H1 (cell line): ENCODE results near the gene CMKLR1. TPM values are rescaled to one million over a fixed set of nuclear protein-coding genes. Genes with fewer than 3 reads are reported as not detected.
A peak's percentile ranks its signal among the peaks of the same experiment; 100 is the strongest.

Experiments used
- CTCF ChIA-PET: fragments of 300-600 bp; sonication (Branson Sonifier 250); formaldehyde crosslinking; loops from one replicate; lab custom pipeline; 2021; ENCODE audit not compliant: partially characterized antibody; lab: Charles Lee
- POLR2A ChIA-PET: fragments of 300-600 bp; sonication (Branson Sonifier 250); formaldehyde crosslinking; loops from one replicate; lab custom pipeline; 2021; ENCODE audit warnings: inconsistent platforms; ENCODE audit not compliant: partially characterized antibody; lab: Charles Lee
- DNase-seq, 2 experiments: peaks; one replicate each; pipeline versions ENCODE4 v3.0.0 to v3.0.0-alpha.2; 2010 to 2022; ENCODE audit warnings: low spot score in 2 of 2, low read depth in 1 of 2, mixed read lengths in 1 of 2
- FAIRE-seq: peaks from 2 replicates; lab custom pipeline; 2011; peaks lifted over from hg19 to GRCh38; lab: Jason Lieb, UNC
- H2AFZ ChIP-seq: 2 replicates; pipeline ENCODE4 v1.8.1; 2012; ENCODE audit warnings: low read length, inconsistent platforms
- H2AK5ac ChIP-seq: 2 replicates; pipeline ENCODE4 v1.6.1; 2013; ENCODE audit warnings: low read depth, low read length
- H2BK120ac ChIP-seq: replicated peaks from 2 replicates; pipeline ENCODE3; 2013; ENCODE audit warnings: low read depth, low read length, inconsistent platforms
- H2BK12ac ChIP-seq: 2 replicates; pipeline ENCODE4 v1.6.1; 2013; ENCODE audit warnings: low read depth, low read length
- H2BK15ac ChIP-seq: 2 replicates; pipeline ENCODE4 v1.6.1; 2013; ENCODE audit warnings: low read length
- H2BK20ac ChIP-seq: 2 replicates; pipeline ENCODE4 v1.6.1; 2013; ENCODE audit warnings: low read length
- H2BK5ac ChIP-seq: 2 replicates; pipeline ENCODE4 v1.6.1; 2013; ENCODE audit warnings: low read depth, low read length
- H3K14ac ChIP-seq: 2 replicates; pipeline ENCODE4 v1.6.1; 2013; ENCODE audit warnings: inconsistent platforms; ENCODE audit not compliant: insufficient read length
- H3K18ac ChIP-seq: 2 replicates; pipeline ENCODE4 v1.6.1; 2013; ENCODE audit warnings: low read length; ENCODE audit errors: extremely low read depth
- H3K23ac ChIP-seq: 2 replicates; pipeline ENCODE4 v1.6.1; 2013; ENCODE audit warnings: inconsistent platforms; ENCODE audit not compliant: insufficient read length
- H3K23me2 ChIP-seq: 2 replicates; pipeline ENCODE4 v1.6.1; 2013; ENCODE audit warnings: low read depth, low read length
- H3K27ac ChIP-seq: 2 replicates; pipeline ENCODE4 v1.6.1; 2011; ENCODE audit warnings: low read depth, low read length, inconsistent platforms
- H3K27me3 ChIP-seq, 4 experiments: replicated peaks in 1 of 4; 1 replicate in 1 of 4; 2 replicates in 3 of 4; pipeline versions ENCODE4 v1.6.1 to v1.8.1; 2011 to 2013; ENCODE audit warnings: low read length in 3 of 4, mild to moderate bottlenecking in 3 of 4, inconsistent platforms in 2 of 4, mixed read lengths in 2 of 4, moderate library complexity in 1 of 4; ENCODE audit not compliant: control insufficient read depth in 3 of 4, insufficient read depth in 3 of 4; ENCODE audit errors: extremely low read depth in 1 of 4
- H3K36me3 ChIP-seq, 4 experiments: 2 replicates each; pipeline versions ENCODE4 v1.6.1 to v1.8.1; 2011 to 2013; ENCODE audit warnings: mild to moderate bottlenecking in 4 of 4, low read length in 3 of 4, moderate library complexity in 2 of 4, control low read depth in 1 of 4, inconsistent platforms in 1 of 4; ENCODE audit not compliant: insufficient read depth in 4 of 4, control insufficient read depth in 2 of 4
- H3K4ac ChIP-seq: replicated peaks from 2 replicates; pipeline ENCODE3; 2013; ENCODE audit warnings: low read length, low read depth, mixed read lengths, inconsistent platforms; ENCODE audit not compliant: insufficient read length
- H3K4me1 ChIP-seq, 4 experiments: replicated peaks in 1 of 4; 1 replicate in 1 of 4; 2 replicates in 3 of 4; pipeline versions ENCODE4 v1.6.1 to v1.8.1; 2011 to 2013; ENCODE audit warnings: low read length in 3 of 4, inconsistent platforms in 2 of 4, mixed read lengths in 1 of 4; ENCODE audit not compliant: insufficient read depth in 4 of 4, control insufficient read depth in 3 of 4
- H3K4me2 ChIP-seq, 2 experiments: 2 replicates each; pipeline versions ENCODE4 v1.6.1 to v1.8.1; 2011 to 2013; ENCODE audit warnings: low read depth in 2 of 2, low read length in 2 of 2, control low read depth in 1 of 2, inconsistent platforms in 1 of 2, mild to moderate bottlenecking in 1 of 2; ENCODE audit not compliant: insufficient read depth in 1 of 2
- H3K4me3 ChIP-seq, 4 experiments: fragments of 200-600, 300-600 bp in 1 of 4; sonication (generic), shearing (Covaris generic), sonication (Bioruptor Twin) in 1 of 4; 2 replicates each; pipeline versions ENCODE4 v1.5.1 to v1.8.1; 2011 to 2016; ENCODE audit warnings: low read length in 4 of 4, low read depth in 3 of 4, control low read depth in 2 of 4, inconsistent platforms in 2 of 4, mild to moderate bottlenecking in 2 of 4, mixed read lengths in 1 of 4, moderate library complexity in 1 of 4; ENCODE audit not compliant: insufficient read depth in 2 of 4; ENCODE audit errors: extremely low read depth in 1 of 4
- H3K56ac ChIP-seq: replicated peaks from 2 replicates; pipeline ENCODE3; 2013; ENCODE audit warnings: low read depth, mild to moderate bottlenecking, mixed read lengths, low read length, inconsistent platforms; ENCODE audit not compliant: insufficient read length
- H3K79me1 ChIP-seq: 2 replicates; pipeline ENCODE4 v1.6.1; 2013; ENCODE audit warnings: low read depth, low read length, control low read depth
- H3K79me2 ChIP-seq, 2 experiments: 2 replicates each; pipeline versions ENCODE4 v1.6.1 to v1.8.1; 2012 to 2013; ENCODE audit warnings: low read length in 2 of 2, mild to moderate bottlenecking in 2 of 2, inconsistent platforms in 1 of 2; ENCODE audit not compliant: insufficient read depth in 2 of 2, control insufficient read depth in 1 of 2
- H3K9ac ChIP-seq, 4 experiments: replicated peaks in 1 of 4; 1 replicate in 1 of 4; 2 replicates in 3 of 4; pipeline versions ENCODE4 v1.6.1 to v1.8.1; 2011 to 2013; ENCODE audit warnings: low read depth in 3 of 4, low read length in 3 of 4, control low read depth in 2 of 4, mild to moderate bottlenecking in 2 of 4, moderate library complexity in 2 of 4, inconsistent platforms in 1 of 4; ENCODE audit errors: extremely low read depth in 1 of 4
- H3K9me3 ChIP-seq, 2 experiments: 2 replicates each; pipeline versions ENCODE4 v1.6.1 to v1.8.1; 2012 to 2013; ENCODE audit warnings: mild to moderate bottlenecking in 2 of 2, moderate library complexity in 2 of 2, control low read depth in 1 of 2, inconsistent platforms in 1 of 2, low read depth in 1 of 2, low read length in 1 of 2, mixed read lengths in 1 of 2; ENCODE audit not compliant: insufficient read depth in 2 of 2
- H4K20me1 ChIP-seq, 2 experiments: replicated peaks in 1 of 2; 2 replicates each; pipeline versions ENCODE3 to v1.8.1; 2011 to 2013; ENCODE audit warnings: inconsistent platforms in 2 of 2, low read length in 2 of 2, mild to moderate bottlenecking in 1 of 2; ENCODE audit not compliant: insufficient read depth in 2 of 2, control insufficient read depth in 1 of 2
- H4K5ac ChIP-seq: 2 replicates; pipeline ENCODE4 v1.6.1; 2013; ENCODE audit warnings: low read length, low read depth, mixed read lengths, inconsistent platforms; ENCODE audit not compliant: insufficient read length
- H4K8ac ChIP-seq: 2 replicates; pipeline ENCODE4 v1.8.0; 2013; ENCODE audit warnings: mild to moderate bottlenecking, moderate library complexity, low read length, inconsistent platforms; ENCODE audit not compliant: insufficient read depth; ENCODE audit errors: extremely low read depth
- H4K91ac ChIP-seq: replicated peaks from 2 replicates; pipeline ENCODE3; 2013; ENCODE audit warnings: low read length, mixed read lengths, inconsistent platforms; ENCODE audit not compliant: insufficient read length
- CHD2 ChIP-seq: IDR thresholded peaks from 2 replicates; pipeline ENCODE4 v1.6.1; 2012; ENCODE audit warnings: low read length, improper control_type of control experiment
- EP300 ChIP-seq, 2 experiments: IDR thresholded peaks; 1 replicate in 1 of 2; 2 replicates in 1 of 2; pipeline ENCODE4 v1.6.1; 2011 to 2012; ENCODE audit warnings: low read depth in 2 of 2, low read length in 2 of 2, mild to moderate bottlenecking in 2 of 2, borderline replicate concordance in 1 of 2, inconsistent platforms in 1 of 2, moderate library complexity in 1 of 2
- EZH2 ChIP-seq: fragments of 200-600 bp; sonication (generic); IDR thresholded peaks from 2 replicates; pipeline ENCODE4 v1.7.1; 2012; ENCODE audit warnings: low read depth, mild to moderate bottlenecking, moderate library complexity, low read length, inconsistent platforms; ENCODE audit not compliant: severe bottlenecking
- JUN ChIP-seq: IDR thresholded peaks from 2 replicates; pipeline ENCODE4 v1.6.1; 2011; ENCODE audit warnings: low read depth, mild to moderate bottlenecking, improper control_type of control experiment, low read length
- KDM5A ChIP-seq: fragments of 200-600 bp; IDR thresholded peaks from 2 replicates; pipeline ENCODE4 v1.7.1; 2012; ENCODE audit warnings: mild to moderate bottlenecking, low read length, inconsistent platforms, mixed read lengths
- POU5F1 ChIP-seq: IDR thresholded peaks from 2 replicates; pipeline ENCODE4 v1.6.1; 2011; ENCODE audit warnings: low read depth, mild to moderate bottlenecking, low read length, moderate library complexity
- TCF12 ChIP-seq: IDR thresholded peaks from 2 replicates; pipeline ENCODE4 v1.6.1; 2011; ENCODE audit warnings: low read depth, mild to moderate bottlenecking, low read length
- TEAD4 ChIP-seq: IDR thresholded peaks from 2 replicates; pipeline ENCODE4 v1.6.1; 2012; ENCODE audit warnings: low read depth, low read length, inconsistent platforms, mixed read lengths
- WGBS, 2 experiments: shearing (Covaris generic) in 1 of 2; methylation state at CpG; one replicate each; pipeline versions ENCODE4 v1.1.6 to v1.1.7; 2013 to 2015; ENCODE audit warnings: low lambda C conversion rate in 2 of 2, mixed read lengths in 2 of 2, inconsistent platforms in 1 of 2, low coverage in 1 of 2, missing lambda C conversion rate in 1 of 2; ENCODE audit not compliant: insufficient replicate concordance in 2 of 2, insufficient coverage in 1 of 2, insufficient read length in 1 of 2; ENCODE audit errors: extremely low coverage in 1 of 2, missing lambda C conversion rate in 1 of 2; 5-methylcytosine and 5-hydroxymethylcytosine counted together
- polyA plus RNA-seq, 7 experiments: library from polyadenylated mRNA; depleted of rRNA in 3 of 7; stranded (reverse) in 5 of 7; unstranded in 2 of 7; fragments of >200 nt in 5 of 7; fragments of 200-250 nt in 2 of 7; gene quantifications; 1 replicate in 5 of 7; 2 replicates in 1 of 7; 4 replicates in 1 of 7; pipeline versions ENCODE4 v1.2.1 to v1.2.3, GENCODE V29; 2011 to 2013; ENCODE audit warnings: missing spikeins in 2 of 7, mixed read lengths in 2 of 7
- total RNA-seq: library from RNA; stranded (reverse); fragmentation: NEBNext Ultra II Directional; extraction: Animal tissue kit (Norgen Biotek cat#: 25700); gene quantifications from 2 replicates; pipeline ENCODE4 v1.2.1, GENCODE V29; 2021

CMKLR1 gene
- total and polyA plus RNA-seq, 2 of the 8 experiments (the other 6 are each of a cell fraction or from before 2014, with no cell fraction given) = 2.1 to 2.8 TPM

DNA sequence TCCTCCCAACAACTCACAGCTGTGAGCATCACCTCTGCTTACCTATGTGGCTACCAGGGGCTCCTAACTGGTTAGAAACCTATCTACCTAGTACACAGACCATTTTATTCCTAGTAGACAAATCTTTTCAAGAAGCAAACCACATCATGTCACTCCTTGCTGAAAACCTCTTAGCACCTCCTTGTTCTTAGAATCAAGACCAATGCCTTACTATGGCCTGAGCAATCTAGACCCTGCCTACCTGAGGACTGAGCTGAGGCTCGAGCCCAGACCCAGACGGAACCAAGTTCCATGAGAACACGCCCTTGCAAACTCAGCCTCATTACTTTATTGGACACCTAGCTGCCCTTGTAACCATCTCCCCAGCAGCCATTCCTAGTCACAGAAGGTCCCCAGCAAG is 32.6 kb downstream of the CMKLR1 start:
- Histone ChIP-seq H3K79me1 (no peaks in the 10 kb centered on the region; the same call in 1 of the 2 replicates), H4K8ac (no peak overlapping the region), H3K4me2 (no peak overlapping the region), H3K4ac (peak overlapping the region; percentile 34), H3K9me3 (no peaks in the 10 kb centered on the region), H3K23me2 (no peaks in the 10 kb centered on the region; the same call in 1 of the 2 replicates), H2BK15ac (no peak overlapping the region), H4K91ac (peak overlapping the region; percentile 3), H3K56ac (no peak overlapping the region), H2BK20ac (no peak overlapping the region), H3K4me1 (peaks cover 2 to 26% (median 14%) of the 10 kb centered on the region in 4 experiments), H4K5ac (no peak overlapping the region), H3K27me3 (no peaks in the 10 kb centered on the region), H3K36me3 (no peaks in the 10 kb centered on the region), H2AK5ac (no peak overlapping the region; the same call in 1 of the 2 replicates), H3K23ac (no peak overlapping the region), H3K18ac (no peak overlapping the region), H4K20me1 (no peaks in the 10 kb centered on the region), H3K4me3 (no peak overlapping the region), H2BK12ac (peak overlapping the region; percentile 62; the same call in 1 of the 2 replicates), H3K9ac (no peak overlapping the region), H3K14ac (no peak overlapping the region), H3K27ac (no peak overlapping the region), H2AFZ (no peak overlapping the region), H2BK5ac (no peak overlapping the region), H2BK120ac (no peak overlapping the region), H3K79me2 (no peaks in the 10 kb centered on the region)
- WGBS, 2 experiments = 96% methylated on average over 3 of the region's 3 CpGs; no CpG with 5 or more reads in 1 of the 2 experiments
- no peak for TF ChIP-seq POU5F1
- TF ChIP-seq TCF12 = no peak
- TF ChIP-seq TEAD4 = no peak
- no peak for TF ChIP-seq EZH2
- TF ChIP-seq KDM5A = no peak
- no peak for TF ChIP-seq JUN
- TF ChIP-seq CHD2 = no peak
- TF ChIP-seq EP300 (IDR thresholded peaks at IDR 0.05; ENCODE audit: borderline replicate concordance in 1 of 2, low read depth in 2 of 2, low read length in 2 of 2) = no peak
- DNase-seq = no peak
- no peak for FAIRE-seq
- POLR2A ChIA-PET = interaction anchor here (1.1 kb wide), 1 partner anchor 20 kb away, joined by 3 read pairs; no protein-coding TSS in a partner anchor
- CTCF ChIA-PET = interaction anchor here (0.9 to 1.8 kb wide), 7 partner anchors 10 to 206 kb away, joined by 3 to 7 read pairs (median 4); no protein-coding TSS in a partner anchor
